NCI-H2227 (cell line): ENCODE results near the gene MFRP.
"Not testable (repeated sequence)": the region's sequence is repeated elsewhere in the genome, so short reads cannot be mapped to it uniquely, and the experiment has no call there.

ENCODE experiments used
- DNase-seq: peaks from one replicate; lab custom pipeline; 2025; ENCODE audit not compliant: unreplicated experiment; lab: John Stamatoyannopoulos, UW

The MFRP gene

DNA sequence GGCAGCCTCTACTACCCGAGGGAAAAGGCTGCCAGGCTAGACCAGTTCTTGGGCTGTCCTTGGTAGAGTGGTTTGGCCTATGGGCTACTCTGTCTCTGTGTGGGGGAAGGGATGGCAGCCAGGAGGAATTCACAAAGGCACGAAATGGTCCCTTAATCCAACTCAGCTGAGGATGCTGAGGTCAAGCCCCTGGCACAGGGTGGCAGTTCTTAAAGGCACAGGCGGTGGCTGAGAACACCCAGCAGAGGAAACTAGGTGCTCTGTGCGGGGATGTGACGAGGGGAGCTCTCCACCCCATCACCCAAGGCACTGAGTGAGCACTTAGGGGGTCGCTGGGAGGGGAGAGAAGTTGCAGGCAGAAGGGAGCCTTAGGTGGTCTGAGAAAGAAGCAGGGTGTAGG is at the start of gene MFRP:
Gene MFRP (minus strand): TSS at position 101 of the 400 bp plus-strand sequence. CDS start 192 bp downstream, outside the sequence.
- no peak for DNase-seq

DNA sequence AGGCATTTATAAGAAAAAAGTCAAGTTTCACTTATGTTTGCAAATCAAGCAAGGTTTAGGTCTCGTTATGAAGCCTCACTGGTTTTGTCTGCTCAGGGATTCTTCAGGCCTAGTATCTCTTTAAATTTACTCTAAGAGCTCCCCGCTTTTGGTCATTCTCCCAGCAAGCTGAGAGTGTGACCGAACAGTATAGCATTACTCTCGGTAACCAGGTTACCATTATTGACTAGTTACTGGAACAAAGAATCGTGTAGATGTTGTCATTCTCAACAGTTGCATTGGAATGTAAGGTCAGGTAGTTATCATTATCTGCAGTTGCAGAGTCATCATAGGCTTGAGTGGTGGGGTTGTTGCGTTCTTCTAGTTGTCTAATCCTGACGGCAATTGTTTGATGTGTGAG is 44.8 kb upstream of the MFRP start:
- DNase-seq: no peak

DNA sequence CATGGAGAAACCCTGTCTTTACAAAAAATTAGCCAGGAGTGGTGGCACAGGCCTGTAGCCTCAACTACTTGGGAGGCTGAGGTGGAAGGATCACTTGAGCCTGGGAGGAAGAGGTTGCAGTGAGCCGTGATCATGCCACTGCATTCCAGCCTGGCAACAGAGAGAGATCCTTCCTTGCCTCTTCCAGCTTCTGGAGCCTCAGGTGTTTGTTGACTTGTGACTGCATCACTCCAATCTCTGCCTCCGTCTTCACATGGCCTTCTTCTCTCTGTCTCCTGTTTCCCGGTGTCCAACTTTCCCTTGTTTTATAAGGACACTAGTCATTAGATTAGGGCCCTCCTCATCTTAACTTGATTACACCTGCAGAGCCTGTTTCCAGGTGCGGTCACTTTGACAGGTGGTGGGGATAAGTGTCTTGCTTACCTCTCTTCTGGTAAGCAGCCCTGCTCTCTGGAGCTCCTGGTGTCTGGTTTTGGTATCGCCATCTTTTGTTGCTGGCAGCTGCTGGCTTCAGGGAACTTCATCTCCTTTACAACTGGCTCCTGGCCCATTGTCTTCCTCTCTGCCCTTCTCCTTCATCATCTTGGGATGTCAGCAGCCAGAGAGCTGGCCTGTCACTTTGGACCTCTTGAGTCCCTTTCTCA is 43.2 kb upstream of the MFRP start:
- no peak for DNase-seq

DNA sequence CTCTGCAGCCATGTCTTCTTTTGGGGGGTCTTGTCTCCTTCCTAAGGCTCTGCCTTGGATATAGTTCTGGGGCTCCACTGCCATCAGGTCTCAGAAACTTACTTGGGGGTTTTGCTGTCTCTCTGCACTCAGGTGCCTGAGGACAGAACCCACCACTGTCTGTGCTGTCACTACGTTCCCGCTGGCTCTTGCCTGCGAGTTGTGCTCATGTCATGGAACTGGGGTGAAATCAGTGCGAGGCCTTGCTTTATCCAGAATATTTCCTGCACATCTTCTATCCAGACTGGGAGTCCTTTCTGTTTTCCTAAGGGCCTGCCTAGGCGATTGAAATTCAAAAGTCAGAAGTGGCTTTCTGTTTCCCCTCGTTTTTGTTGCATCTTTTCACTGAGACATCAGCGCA is 41.6 kb upstream of the MFRP start:
- no peak for DNase-seq

DNA sequence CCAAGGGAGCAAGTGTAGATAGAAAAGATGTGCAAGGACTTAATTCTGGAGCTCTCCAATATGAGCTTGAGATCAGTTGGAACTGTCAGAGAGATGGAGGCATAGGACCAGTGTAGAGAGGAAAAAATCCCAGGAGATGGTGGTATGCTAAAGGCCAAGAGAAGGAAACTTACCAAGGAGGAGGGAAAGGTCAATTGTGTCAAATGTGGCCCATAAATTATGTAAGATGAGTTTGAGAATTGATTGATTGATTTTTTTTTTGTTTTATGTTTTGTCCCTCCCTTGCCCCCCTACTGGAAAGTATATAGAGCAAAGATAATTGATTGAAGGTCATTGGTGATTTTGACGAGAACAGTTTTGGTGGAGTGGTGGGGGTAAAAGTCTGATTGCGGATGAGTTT is 37.8 kb upstream of the MFRP start:
- DNase-seq: no peak

DNA sequence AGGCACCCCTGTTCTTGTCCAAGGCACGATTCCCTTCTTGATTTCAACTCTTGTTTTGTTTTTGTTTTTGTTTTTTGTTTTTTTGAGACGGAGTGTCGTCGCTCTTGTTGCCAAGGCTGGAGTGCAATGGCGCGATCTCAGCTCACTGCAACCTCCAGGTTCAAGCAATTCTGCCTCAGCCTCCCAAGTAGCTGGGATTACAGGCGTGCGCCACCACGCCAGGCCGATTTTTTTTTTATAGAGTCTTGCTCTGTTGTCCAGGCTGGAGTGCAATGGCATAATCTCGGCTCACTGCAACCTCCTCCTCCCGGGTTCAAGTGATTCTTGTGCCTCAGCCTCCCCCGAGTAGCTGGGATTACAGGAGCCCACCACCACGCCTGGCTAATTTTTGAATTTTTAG is 36.0 kb upstream of the MFRP start:
- DNase-seq: not testable (repeated sequence)

DNA sequence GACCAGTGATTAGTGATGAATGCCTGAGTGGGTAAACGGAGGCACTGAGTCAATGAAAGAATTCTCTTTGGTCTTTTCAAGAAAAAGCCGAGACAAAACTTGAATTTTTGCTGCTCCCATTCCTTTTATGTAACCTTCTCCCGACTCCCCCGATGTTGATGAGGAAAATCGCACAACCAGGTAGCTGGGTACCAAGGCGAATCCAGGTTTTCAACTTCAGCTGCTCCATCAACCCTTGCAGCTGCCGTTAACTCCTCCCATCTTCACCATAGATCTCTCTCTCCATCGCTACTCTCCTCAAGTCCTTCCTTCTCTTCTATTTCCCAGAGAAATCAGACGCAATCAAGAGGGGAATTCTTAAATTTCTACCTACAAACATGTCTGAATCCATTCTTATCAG is 35.6 kb upstream of the MFRP start:
- peak; percentile 9 for DNase-seq

DNA sequence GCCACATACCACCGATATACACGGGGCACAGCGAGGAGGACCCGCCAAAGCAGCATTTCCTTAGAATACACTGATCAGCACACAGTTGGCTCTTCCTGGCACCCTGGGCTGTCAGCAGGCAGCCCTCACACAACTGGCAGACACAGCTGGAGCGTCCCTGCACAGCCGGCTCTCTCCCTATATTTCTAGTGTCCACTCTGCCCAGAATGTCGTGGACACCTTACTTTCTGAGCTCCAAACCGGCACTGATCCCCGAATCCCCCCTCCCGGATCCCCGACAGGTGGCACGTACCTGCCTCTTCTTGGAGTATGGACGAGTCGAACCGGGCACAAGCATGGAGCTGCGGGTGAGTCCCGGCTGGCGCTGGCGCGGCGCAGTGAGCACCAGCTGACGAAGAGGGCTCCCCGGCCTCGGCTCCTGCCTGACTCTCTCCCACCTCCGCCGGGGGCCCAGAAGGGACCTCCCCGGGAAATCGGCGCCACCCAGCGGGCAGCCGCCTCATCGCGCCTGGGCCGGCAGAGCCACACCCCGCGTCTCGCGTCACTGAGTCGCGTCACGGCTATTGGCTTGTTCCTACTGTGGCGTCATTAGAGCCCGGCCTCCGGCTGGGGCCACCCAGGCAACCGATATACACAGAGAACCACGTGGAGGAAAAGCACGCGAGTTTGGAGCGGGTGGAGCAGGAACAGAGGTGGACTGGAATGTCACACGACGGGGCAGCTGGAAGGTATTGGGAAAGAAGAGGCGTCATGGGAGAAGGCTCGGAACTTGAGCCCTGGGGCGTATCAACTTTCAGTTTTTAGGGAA is 34.9 kb upstream of the MFRP start, which contains the start of gene USP2:
Gene USP2 (minus strand): TSS at position 510 of the 808 bp plus-strand sequence. CDS start 8,210 bp downstream, outside the sequence.
- peak; percentile 94 for DNase-seq

DNA sequence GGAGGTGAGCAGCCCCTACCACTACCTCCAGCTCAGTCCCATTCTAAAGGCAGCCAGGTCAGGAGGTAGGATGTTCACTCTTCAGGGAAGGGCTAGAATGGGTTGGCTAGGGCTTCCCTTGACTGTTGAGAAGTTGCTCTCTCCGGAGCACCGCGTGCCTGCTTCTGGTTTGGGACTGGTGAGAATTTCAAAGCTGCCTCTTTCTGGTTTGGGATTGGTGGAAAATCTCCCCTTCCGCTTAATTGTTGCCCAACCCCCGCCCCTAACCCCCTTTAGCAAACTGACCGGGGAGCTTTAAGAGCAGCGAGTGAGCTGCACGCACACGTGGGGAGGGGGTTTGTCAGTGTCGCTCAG is 34.3 kb upstream of the MFRP start:
- DNase-seq: no peak

DNA sequence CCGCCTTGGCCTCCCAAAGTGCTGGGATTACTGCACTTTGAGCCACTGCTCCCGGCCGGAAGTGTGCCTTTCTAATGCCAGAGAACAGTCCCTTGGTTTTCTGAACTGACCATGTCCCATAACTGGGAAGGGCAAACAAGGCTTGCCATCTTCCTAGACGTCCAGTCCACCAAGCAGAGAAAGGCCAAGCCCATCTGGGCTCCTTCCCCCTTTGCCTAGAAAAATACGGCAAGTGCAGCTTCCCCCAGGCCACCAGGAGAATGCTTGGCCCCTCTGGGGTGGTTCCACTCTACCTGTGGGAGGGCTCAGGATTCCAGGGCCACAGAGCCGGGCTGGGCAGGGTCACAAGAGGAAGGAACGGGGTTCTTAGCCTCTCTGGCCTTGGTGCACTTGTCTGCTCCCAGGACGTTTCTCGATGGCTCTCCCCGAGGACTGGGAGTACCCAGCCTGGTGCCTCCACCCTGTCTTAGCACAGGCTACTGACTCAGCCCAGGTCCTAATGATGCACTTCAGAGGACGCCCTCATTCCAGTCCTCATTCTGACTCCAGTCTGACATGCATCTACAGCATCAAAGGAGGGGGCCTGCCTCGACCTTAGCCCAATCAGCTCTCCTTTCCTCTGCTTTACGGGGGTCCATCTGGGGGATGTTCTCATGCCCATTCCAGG is 33.8 kb upstream of the MFRP start:
- DNase-seq: no peak

DNA sequence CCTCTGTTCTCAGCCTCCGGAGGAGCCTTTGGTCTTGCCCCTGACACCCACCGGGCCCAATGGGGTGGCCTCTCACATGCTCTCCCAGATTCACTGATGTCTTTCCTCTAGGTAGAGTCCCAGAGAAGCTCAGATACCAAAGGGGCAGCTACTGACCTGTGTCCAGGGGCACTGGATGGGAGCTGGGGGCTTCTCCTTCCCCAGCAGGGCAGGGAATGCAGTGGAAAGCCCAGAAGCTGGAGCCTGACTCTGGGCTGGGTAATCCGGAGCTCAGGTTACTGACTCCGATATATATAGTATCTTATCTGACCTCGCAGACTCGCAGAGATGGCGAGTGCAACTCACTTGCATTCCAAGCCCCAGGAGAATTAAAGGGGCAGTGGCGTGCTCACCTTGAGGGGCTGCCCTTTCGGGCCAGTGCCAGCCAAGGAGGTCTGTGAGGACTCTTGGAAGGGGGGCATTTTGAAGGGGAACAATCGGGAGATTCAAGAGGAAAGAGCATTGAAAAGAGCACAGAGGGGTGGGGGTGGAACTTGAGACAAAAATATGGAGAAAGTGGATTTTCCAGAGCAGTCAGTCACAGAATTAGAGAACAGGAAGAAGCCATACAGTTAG is 32.5 kb upstream of the MFRP start:
- DNase-seq: no peak

DNA sequence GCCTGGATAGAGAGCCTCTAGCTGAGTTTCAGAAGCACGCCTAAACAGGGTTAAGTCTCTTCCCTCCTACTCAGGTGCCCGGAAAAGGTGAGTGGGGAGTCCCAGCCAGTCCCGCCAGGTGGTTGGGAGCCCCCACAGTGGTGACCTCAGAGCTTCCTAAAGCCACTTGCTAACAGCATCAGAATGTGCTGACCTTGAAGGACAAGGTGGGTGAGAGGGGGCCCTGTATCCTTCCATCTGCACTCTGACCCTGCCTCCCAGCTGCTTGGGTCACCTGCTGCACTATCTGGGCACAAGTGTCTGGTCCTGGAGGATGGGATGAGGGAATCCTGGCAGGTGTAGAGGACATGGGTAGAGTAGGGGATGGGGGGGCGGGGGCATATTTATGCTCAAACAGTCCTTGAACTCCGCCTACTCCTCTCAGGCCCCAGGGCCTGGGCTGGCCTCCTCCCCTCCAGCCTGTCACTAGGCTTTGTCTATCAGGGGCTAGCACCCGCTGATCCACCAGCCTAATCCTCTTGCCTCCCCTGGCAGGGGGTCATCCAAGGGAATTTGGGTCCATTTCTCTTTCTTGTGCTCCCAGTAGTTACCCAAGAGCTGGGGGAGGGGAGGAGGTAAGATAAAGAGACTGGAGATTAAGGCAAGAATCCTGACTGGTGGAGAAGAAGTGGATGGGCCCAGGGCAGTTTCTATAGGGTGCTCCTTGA is 31.6 kb upstream of the MFRP start:
- DNase-seq: no peak

DNA sequence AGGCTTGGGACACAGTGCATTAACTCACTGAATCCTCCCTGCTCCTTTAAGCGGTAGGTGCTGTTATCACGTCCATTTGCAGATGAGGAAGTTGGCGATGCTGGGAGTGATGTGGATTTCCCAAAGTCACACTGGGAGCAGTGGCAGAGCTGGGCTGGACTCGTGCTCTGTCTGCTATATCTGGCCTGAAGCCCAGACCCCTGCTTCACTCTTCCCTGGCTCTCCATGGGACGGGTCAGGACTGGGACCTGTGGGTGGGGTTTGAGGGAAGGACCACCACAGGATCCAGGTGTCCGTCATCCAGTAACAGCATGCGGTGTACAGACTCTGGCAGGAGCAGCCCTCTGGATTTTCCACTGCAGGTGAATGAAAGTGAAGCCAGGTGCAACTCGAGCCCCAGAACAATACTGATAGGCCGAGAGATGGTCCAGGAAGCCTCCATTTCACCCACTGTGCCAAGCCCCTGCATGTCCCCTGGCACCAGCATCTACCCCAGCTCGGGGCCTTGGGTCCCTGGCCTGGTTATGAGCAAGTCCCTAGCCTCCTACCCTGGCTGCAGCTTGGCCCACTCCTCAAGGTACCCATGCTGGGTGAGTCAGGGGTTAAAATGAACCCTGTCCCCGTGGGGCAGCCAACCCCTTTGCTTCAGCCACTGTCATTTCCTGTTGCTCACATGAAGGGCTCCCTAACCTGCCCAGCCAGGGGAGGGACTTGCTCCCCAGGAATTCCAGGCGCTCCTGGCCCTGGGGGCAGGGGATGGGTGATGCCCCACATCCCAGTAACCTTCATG is 30.8 kb upstream of the MFRP start:
- no peak for DNase-seq

DNA sequence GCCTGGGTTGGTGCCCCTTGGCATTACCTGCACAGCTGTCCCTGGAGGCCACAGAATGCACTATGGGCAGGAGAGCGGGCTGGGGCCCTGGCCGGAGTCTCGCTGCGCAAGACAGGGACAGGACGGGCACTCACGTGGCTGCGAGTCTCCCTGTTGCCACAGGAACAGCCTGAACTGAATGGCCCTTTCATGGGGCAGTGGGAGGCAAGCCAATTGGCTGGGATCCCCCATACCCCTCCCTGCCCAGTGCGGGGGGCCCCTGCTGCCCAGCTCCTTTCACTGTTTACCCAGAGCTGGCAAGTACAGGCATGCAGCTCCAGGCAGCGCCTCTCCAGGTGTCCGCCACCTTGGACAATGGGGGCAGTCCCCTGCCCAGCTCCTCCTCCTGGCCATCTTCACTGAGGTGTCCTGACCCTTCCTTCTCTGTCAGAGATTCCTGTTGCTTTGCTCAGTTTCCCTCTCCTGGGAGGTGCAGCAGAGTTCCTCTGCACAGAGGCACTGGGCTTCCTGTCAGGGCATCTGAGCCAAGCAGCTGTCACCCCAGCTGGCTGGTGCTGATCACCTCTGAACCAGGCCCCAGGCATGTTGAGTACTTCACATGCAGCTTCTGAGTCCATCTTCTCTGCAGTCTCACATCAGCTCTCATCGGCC is 29.8 kb upstream of the MFRP start:
- no peak for DNase-seq

DNA sequence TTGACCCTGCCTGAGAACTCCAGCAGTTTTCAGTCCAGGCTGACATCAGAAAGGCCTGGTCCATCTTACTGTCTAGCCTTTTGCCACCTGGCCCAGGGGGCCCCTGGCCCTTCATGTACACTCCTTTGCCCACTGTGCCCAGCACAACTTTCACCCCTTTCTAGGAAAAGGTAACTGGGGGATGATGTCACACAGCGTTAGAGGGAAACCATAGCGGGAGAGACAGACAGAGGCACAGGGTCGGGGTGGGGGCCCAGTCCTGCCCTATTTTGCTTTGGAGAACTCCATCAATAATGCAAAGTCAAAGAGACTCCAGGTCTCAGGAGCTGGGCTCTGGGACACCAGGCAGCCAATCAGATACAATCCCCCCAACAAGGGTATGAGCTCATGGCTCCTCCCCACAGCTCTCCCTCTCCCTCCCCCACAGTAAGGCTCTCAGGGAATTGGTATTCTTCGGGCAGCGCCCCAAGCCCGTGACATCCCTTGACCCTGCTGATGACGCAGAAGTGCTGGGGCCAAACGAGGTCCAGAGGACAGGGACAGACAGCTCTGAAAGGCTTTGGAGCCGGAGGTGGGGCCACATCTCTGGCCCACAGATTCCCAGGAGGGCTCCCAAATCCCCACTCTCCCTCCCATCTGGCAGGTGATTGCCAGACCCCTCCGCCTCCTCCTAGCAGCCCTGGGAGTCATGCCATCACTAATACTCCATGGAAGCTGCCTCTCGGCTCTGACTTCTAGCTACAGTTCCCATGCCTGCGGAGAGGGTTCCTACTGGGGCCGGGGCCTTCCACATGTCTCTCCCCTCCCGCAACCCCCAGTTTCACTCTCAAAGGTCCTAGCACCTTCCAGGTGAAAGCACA is 29.1 kb upstream of the MFRP start:
- no peak for DNase-seq

DNA sequence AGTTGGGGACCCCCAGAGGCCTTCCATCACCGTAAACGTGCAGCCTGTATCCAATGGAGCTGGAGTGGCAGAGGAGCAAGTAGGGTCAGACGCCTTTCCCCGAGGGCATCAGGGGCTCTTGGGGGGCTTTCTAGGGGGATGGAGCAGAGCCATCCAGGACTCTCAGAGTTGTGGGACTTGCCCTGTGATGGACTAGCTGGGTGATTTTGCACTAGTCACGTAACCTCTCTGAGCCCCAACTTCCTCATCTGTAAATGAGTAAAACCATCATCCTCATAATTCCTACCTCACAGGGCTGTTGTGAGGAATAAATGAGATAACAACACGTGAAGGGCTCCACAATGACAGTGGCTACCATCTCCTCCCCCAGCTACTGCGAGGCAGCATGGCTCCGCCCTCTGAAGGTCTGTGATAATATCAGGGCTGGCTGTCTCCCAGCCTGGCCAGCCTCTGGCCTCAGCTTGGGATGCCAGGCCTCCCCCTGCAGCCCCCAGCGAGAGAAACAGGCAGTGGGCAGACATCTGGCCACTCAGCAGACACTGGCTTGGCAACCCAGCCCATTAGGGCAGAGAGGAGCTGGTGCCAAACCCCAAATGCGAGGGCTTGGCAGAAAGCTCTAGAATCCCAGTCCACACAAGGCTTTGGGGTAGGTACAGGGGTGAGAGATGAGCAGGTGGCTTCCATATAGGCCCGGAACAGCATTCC is 28.3 kb upstream of the MFRP start:
- no peak for DNase-seq

DNA sequence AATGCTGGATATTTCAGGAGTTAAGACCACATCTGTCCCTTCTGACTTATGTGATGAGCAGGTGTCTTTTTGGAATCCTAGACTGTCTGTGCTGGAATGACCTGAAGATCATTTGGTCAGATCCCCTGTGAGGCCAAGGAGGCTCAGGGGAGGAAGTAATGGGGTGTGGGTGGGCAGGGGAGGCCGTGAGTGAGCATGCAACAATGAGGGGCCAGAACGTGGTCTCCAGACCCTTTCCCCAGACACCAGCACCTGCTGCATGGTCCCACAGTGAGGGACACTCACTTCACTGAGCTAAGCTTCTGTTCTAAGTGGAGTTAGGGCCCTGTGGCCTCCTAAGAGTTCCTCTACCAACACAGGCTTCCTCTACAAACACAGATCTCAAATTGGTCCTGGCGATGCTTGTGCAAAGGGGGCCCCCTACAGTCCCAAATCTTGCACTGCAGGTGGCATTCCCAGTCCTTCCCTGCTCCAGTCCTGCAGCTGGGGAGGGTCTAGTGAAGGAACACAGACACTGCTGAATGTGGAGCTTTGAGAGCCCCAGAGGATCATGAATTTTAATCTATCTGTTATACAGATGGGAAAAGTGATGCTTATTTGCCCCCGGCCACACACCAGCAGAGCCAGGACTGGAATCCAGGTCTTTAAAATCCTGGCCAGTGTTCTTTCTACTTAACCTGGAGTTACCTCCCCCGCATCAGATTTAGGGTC is 27.6 kb upstream of the MFRP start:
- DNase-seq: peak; percentile 58
